GM19238 (cell line): ENCODE data around the gene EXOSC9.

Experiments used
- DNase-seq: peaks from one replicate; pipeline ENCODE4 v3.0.0; 2011; ENCODE audit warnings: low spot score; ENCODE audit not compliant: insufficient read length

EXOSC9 gene

DNA sequence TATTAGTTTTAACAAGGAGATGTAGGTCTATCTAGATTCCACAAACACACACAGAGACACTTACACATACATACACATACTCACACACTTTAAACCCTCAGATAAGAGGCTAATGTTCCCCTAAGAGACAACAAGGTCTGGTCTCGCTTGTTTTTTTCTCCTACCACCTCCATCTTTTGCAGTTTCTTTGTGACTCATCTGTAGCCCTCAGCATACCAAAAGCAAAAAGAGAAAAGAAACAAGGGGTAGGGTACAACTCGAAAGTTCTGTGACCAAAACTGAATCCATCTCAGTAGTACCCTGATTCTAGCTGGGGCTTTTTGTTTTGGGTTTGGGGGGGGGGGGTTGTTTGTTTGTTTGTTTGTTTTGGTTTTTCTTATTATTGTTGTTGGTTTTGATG lies 12.2 kb upstream of the EXOSC9 start:
- peak; percentile 7 for DNase-seq

DNA sequence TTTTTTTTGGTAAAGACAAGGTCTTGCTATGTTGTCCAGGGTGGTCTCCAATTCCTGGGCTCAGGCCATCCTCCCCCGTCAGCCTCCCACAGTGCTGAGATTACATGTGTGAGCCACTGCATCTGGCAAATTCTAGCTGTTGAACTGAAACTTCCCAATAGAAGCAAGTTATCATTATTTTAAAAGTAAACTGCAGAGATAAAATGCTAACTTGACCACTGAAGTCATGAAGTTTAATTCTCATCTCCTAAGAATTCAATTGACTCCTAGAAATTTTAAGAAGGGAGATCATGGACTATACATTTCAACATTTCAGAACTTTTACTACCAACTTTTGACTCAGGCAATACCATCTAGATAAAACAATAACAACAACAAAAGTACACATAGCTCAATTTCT lies 11.7 kb upstream of the EXOSC9 start:
- no peak for DNase-seq

- no peak for DNase-seq
Observed at GRCh38 chr4:121789960-121790829, 10.9 kb upstream of the EXOSC9 start.

DNA sequence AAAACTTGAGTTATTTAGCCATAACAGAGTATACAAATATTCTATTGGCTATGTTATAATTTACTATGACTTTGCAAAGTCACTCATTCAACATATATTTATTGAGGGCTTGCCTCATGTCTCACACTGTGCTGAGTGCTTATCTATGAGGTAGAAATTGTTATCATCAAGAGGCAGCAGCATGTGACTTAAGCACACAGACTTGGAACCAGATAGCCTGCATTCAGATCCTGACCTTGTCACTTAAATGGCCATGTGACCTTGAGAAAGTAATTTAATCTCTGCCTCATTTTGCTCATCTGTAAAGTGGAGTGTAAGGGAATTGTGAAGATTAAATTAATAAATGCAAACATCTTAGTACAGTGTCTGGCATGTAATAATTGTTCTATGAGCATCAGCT lies 10.1 kb upstream of the EXOSC9 start:
- DNase-seq = no peak

- no peak for DNase-seq
Observed at GRCh38 chr4:121791481-121791880, 9.6 kb upstream of the EXOSC9 start.

DNA sequence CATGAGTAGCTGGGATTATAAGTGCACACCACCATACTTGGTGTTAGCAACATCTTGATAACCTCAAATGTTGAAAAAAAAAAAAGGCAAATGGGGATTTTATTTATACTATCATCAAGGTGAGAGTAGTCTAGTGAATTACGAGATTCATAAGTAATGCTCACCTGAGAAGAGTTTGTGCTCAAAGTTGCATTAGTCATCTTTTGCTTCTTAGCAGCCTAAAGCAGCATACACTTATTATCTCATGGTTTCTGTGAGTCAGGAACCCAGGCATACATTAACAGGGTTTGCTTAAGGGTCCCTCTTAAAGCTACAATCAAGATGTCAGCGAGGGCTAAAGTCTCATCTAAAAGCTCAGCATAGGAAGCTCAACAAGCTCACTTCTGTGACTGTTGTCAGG lies 8.2 kb upstream of the EXOSC9 start:
- no peak for DNase-seq

- DNase-seq = no peak
Observed at GRCh38 chr4:121794505-121795188, 6.5 kb upstream of the EXOSC9 start.

DNA sequence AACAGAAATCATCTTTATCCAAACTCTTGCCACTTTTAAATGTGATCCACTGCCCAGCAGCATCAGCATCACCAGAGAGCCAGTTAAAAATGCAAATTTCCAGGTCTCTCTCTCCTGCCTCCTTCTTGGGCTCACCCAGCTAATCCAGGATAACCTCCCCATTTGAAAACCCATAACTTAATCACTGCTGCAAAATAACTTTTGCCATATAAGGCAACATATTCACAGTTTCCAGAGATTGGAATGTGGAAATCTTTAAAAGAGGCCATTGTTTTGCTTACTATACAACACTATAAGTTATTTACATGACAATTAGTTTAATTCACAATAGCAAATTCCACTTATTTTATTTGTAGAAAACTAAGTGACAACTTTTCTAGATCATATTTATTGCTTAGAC lies 4.8 kb upstream of the EXOSC9 start:
- DNase-seq = no peak

DNA sequence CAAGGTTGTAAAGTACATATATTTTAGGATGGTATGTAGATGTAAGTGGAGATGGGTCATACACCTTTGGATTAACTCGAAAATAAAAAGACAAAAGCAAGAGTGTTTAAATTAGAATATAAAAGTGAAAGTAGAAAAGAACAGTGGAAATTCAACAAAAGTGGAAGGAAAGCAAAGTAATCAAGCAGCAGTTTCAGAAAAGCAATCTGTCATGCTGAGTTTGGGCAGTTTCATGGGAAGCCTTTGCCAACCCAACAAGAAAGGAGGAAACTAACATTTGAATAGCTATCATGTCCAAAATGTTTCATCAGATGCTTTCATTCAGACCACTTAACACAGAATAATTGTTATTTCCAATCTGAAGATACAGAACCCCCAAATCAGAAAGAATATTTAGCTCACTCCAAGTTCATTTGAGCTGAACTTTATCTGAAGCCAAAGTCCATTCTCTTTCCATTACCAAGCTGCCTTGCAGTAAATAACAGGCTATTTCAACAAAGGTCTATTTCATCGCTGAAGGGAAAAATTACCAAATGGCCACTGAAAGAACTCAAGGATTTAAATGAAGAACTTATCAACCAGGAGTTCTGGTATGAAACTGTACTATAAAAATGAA lies 1.8 kb upstream of the EXOSC9 start:
- no peak for DNase-seq

DNA sequence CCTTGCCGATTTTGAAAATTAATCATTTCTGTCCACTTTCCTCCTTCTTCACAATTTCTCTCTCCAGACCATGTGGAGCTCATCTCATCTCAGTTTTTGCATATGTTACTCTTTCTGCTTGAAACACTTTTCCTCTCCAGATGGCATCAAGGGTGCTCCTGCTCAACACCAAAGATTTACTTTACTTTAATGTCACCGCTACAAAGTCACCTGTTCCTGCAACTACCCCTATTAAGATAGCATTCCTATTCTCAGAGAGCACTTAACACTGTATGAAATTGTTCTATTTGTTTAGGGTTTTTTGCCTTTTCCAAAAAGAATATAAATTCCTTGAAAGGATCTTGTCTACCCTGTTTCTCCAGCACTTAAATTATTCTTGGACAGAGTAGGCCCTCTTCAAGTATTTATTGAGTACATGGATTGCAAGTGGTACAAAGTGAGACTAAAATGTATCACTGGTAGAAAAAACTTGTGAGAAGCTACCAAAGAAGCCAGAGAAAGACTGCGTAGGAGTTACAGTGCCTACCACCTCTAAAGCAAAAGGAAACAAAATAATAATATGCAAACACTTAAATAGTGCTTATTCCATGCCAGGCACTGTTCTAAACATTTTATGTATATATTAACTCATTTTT lies 1.1 kb upstream of the EXOSC9 start:
- no peak for DNase-seq

DNA sequence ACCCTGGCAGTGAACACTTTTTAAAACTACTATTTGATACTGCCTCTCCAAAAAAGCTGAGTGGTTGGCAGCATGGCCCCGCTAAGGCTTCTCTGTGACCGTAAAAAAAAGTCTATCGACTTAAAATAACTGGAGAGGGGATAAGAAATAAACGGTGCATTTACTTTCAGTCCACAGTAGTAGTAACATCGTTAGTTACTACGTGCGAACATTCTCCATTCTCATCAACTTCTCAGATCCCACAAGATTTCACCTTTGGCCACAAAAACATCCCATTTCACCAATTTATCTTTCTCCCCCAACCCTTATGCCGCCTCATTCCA lies 524 bp upstream of the EXOSC9 start:
- DNase-seq = no peak

DNA sequence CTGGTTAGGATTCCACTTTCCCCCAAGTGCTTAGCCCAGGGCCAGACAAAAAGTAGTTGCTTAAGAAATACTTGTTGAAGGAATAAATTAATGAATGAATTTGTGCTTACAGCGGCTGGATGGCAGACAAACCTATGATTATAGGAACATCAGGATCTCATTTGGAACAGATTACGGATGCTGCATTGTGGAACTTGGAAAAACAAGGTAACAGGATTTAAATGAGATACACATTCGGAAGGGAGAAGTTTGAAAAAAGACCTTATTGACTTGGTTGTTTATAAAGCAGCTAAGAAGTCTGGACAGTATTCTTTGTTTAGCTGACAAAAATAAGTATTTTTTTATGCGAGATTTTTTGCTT lies 572 bp downstream of the EXOSC9 start:
- DNase-seq = no peak

- no peak for DNase-seq
Observed at GRCh38 chr4:121806411-121806810, 5.3 kb downstream of the EXOSC9 start.

GRCh38 chr4:121811122-121811521 lies 10.0 kb downstream of the EXOSC9 start:
- DNase-seq = no peak

DNA sequence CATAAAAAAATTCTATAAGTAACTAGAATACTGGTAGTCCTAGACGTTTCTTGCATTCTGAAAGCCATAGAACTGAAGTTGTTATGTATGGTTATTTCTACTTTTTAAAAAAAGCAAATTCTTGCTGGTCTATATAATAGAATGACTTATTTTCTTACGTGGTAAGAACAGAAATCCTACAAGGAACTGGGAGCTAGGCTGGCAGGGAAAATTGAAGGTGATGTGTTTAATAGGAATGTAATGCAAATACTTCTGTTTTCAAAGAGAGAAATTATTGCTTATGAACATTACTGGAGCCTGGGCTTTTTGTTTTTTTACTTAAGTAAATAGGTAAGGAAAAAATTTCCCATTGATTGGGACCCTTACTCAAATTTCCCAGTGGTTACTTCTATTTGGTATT lies 13.6 kb downstream of the EXOSC9 start:
- no peak for DNase-seq

DNA sequence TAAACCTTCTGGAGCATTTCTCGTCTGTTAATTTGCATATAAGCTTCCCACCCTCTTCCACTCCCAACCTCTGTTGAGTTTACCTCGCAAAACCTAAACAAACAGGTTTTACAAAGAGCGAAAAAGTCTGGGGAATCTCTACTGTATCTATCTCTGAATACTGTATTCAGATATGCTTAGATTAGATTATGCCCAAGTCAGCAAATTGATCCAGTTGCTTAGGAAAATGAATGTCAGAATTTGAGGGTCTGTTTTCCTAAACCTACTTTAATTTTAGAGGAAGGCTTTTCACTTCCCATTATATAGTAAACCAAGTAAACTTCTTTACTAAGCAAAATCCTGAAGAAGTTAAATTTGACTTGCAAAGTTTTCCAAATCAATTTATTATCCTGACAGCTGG lies 15.9 kb downstream of the EXOSC9 start:
- no peak for DNase-seq

DNA sequence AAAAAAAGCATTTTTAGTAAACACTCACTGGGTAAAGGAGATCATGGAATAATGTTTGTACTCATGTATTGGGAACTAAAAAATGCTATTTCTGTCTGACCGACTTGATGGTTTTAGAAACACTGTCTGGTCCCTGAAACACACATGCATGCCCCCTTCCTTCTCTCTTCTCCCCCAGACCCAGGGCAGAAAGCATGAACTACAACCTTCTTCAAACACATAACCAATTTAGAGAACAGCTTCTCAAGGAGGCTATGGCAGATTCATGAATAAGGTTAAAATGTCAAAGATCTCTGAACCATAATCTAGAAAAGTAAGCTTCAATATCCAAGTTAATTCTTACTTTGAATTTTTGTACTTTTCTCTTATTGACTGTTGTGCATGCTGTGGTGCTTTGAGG lies 16.6 kb downstream of the EXOSC9 start:
- DNase-seq = no peak

DNA sequence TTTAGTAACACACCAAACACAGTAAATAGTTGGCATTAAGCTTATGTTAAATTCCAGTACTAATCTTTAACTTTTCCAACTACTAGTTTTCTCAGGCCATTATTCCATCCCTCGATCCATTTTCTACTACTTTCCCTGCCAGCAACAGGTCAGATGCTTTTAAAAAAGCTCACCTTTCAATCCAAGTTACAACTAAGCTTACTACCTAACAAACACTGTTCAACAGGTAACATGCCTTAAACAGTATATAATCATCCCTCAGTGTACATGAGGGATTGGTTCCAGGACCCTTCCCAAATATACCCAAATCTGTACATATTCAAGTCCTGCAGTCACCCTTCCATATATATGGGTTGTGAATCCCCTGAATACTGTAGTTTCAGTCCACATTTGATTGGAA lies 17.1 kb downstream of the EXOSC9 start:
- no peak for DNase-seq

- DNase-seq = no peak
Observed at GRCh38 chr4:121819216-121819965, 18.3 kb downstream of the EXOSC9 start.

GRCh38 chr4:121822047-121822446 lies 20.9 kb downstream of the EXOSC9 start:
- DNase-seq = no peak

GRCh38 chr4:121822796-121823504 lies 21.8 kb downstream of the EXOSC9 start:
- peak; percentile 13 for DNase-seq
